ENCODE measurements around the gene SERPINA3. TPM values are rescaled to one million over a fixed set of nuclear protein-coding genes. Genes with fewer than 3 reads are reported as not detected.

SERPINA3 gene
- total and polyA plus RNA-seq, 2 of the 8 experiments (the other 6 are each of a cell fraction or from before 2014, with no cell fraction given): not detected

DNA sequence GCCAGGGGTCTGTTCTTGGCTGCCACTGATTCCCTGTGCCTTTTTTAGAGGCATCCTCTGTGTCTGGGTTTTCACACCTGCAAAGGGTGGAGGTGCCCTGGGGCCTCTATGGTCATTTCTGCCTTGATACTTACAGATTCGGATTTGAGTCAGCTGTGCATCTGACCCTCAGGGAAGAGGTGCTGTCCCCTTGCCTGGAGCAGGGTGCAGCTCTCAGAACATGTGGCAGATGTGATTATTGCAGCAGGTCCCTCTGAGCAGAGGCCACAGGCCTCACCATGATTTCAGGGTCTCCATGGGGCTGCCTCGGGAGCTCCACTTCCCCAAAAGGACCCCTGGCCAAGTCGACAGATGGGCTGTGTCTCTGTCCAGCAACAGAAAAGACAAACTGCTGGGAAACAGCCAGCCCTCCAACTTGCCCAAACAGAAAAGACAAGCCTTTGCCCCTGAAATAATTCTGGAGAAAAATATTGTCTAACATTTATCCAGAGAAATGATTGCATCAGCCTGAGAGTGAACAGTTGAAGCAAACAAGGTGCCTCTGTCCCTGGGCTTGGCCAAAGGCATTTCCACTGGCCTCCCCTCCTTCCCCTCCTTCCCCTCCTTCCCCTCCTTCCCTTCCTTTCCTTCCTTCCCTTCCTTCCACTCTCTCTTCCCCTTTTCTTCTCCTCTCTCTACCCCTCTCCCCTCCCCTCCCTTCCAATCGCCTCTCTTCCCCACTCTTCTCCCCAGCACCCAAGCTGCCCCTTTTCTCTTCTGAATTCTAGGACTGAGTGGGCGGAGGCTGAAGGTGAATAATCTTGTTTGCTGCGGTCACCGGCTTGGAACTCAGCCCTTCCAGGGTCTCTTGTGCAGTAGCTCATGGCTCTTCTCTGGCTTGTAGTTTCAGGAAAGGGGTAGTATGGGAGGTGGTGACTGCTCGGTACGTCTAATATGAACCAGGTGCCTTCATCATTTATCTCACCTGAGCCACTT, 676 bp downstream of the SERPINA3 start (continued):
- TF ChIP-seq, protein P1, sequence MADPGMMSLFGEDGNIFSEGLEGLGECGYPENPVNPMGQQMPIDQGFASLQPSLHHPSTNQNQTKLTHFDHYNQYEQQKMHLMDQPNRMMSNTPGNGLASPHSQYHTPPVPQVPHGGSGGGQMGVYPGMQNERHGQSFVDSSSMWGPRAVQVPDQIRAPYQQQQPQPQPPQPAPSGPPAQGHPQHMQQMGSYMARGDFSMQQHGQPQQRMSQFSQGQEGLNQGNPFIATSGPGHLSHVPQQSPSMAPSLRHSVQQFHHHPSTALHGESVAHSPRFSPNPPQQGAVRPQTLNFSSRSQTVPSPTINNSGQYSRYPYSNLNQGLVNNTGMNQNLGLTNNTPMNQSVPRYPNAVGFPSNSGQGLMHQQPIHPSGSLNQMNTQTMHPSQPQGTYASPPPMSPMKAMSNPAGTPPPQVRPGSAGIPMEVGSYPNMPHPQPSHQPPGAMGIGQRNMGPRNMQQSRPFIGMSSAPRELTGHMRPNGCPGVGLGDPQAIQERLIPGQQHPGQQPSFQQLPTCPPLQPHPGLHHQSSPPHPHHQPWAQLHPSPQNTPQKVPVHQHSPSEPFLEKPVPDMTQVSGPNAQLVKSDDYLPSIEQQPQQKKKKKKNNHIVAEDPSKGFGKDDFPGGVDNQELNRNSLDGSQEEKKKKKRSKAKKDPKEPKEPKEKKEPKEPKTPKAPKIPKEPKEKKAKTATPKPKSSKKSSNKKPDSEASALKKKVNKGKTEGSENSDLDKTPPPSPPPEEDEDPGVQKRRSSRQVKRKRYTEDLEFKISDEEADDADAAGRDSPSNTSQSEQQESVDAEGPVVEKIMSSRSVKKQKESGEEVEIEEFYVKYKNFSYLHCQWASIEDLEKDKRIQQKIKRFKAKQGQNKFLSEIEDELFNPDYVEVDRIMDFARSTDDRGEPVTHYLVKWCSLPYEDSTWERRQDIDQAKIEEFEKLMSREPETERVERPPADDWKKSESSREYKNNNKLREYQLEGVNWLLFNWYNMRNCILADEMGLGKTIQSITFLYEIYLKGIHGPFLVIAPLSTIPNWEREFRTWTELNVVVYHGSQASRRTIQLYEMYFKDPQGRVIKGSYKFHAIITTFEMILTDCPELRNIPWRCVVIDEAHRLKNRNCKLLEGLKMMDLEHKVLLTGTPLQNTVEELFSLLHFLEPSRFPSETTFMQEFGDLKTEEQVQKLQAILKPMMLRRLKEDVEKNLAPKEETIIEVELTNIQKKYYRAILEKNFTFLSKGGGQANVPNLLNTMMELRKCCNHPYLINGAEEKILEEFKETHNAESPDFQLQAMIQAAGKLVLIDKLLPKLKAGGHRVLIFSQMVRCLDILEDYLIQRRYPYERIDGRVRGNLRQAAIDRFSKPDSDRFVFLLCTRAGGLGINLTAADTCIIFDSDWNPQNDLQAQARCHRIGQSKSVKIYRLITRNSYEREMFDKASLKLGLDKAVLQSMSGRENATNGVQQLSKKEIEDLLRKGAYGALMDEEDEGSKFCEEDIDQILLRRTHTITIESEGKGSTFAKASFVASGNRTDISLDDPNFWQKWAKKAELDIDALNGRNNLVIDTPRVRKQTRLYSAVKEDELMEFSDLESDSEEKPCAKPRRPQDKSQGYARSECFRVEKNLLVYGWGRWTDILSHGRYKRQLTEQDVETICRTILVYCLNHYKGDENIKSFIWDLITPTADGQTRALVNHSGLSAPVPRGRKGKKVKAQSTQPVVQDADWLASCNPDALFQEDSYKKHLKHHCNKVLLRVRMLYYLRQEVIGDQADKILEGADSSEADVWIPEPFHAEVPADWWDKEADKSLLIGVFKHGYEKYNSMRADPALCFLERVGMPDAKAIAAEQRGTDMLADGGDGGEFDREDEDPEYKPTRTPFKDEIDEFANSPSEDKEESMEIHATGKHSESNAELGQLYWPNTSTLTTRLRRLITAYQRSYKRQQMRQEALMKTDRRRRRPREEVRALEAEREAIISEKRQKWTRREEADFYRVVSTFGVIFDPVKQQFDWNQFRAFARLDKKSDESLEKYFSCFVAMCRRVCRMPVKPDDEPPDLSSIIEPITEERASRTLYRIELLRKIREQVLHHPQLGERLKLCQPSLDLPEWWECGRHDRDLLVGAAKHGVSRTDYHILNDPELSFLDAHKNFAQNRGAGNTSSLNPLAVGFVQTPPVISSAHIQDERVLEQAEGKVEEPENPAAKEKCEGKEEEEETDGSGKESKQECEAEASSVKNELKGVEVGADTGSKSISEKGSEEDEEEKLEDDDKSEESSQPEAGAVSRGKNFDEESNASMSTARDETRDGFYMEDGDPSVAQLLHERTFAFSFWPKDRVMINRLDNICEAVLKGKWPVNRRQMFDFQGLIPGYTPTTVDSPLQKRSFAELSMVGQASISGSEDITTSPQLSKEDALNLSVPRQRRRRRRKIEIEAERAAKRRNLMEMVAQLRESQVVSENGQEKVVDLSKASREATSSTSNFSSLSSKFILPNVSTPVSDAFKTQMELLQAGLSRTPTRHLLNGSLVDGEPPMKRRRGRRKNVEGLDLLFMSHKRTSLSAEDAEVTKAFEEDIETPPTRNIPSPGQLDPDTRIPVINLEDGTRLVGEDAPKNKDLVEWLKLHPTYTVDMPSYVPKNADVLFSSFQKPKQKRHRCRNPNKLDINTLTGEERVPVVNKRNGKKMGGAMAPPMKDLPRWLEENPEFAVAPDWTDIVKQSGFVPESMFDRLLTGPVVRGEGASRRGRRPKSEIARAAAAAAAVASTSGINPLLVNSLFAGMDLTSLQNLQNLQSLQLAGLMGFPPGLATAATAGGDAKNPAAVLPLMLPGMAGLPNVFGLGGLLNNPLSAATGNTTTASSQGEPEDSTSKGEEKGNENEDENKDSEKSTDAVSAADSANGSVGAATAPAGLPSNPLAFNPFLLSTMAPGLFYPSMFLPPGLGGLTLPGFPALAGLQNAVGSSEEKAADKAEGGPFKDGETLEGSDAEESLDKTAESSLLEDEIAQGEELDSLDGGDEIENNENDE (IDR thresholded peaks at IDR 0.05; ENCODE audit: insufficient replicate concordance, low read length): no peak
- TF ChIP-seq SUZ12 (IDR thresholded peaks at IDR 0.05; ENCODE audit: low read length): no peak
